ENCODE measurements around the gene PIGU.

GRCh38 chr20:34512266-34512954 is 164.5 kb downstream of the PIGU start:
- TF ChIP-seq CTCF (IDR thresholded peaks at IDR 0.05), result no peak
- TF ChIP-seq CHD2 (IDR thresholded peaks at IDR 0.05; ENCODE audit: low read length, partially characterized antibody), result no peak
- TF ChIP-seq SIN3A (IDR thresholded peaks at IDR 0.05; ENCODE audit: borderline replicate concordance, low read depth, low read length), result no peak
- no peak for TF ChIP-seq MAX (IDR thresholded peaks at IDR 0.05; ENCODE audit: low read depth)
- no peak for TF ChIP-seq MEF2A (IDR thresholded peaks at IDR 0.05; ENCODE audit: borderline replicate concordance, low read depth)
